AG20443 (cell line): ENCODE data around the gene PXDN.
"Not testable (repeated sequence)": the region's sequence is repeated elsewhere in the genome, so short reads cannot be mapped to it uniquely, and the experiment has no call there.

Source experiments
- DNase-seq: peaks from one replicate; pipeline ENCODE4 v3.0.0; 2012; ENCODE audit warnings: low spot score, mixed read lengths

Gene PXDN

DNA sequence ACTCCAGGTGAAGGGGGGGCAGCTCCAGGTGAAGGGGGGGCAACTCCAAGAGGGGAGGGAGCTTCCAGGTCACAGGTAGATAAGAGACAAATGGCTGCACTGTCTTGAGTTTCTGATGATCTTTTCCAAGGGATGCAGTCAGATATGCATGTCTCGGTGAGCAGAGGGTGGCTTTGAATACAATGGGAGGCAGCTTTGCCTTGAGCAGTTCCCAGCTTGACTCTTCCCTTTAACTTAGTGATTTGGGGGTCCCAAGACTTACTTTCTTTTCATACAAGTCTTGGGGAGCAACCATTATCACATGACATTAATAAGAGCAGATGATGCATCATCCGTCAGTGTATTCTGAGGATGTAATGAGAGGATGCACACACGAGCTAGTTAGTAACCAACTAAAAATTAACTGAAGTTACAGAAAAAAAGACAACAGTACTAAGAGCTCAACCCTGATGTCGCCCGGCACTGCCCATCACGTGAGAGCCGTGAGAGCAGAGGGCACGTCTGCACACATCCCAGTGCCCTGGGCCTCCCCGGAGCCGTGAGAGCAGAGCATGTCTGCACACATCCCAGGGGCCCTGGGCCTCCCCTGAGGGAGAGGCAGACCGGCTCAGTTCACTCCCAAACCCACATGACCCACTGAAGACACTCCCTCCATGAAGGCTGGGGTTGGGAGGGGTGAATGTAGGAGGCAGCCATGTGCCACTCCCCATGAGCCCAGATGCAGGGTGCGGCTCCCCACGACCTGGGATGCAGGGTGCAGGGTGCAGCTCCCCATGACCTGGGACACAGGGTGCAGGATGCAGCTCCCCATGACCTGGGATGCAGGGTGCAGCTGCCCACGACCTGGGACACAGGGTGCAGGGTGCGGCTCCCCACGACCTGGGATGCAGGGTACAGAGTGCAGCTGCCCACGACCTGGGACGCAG, 39.4 kb downstream of the PXDN start:
- no peak for DNase-seq

DNA sequence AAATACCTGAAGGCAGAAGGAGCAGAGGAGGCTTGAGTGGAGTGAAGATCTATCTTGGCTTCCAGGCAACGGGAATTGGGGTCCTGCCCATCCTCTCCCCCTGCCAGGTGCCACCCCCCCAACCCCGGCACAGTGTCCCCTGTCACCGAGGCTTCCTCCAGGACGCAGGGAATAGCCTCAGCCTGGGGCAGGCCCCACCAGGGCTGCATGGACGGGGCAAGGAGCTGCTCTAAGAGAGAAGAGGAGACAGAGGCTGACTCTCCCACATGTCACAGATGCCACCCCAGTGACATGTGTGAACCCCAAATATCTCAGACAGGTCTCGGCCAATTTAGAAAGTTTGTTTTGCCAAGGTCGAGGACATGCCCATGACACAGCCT, 42.1 kb downstream of the PXDN start:
- DNase-seq, result no peak

DNA sequence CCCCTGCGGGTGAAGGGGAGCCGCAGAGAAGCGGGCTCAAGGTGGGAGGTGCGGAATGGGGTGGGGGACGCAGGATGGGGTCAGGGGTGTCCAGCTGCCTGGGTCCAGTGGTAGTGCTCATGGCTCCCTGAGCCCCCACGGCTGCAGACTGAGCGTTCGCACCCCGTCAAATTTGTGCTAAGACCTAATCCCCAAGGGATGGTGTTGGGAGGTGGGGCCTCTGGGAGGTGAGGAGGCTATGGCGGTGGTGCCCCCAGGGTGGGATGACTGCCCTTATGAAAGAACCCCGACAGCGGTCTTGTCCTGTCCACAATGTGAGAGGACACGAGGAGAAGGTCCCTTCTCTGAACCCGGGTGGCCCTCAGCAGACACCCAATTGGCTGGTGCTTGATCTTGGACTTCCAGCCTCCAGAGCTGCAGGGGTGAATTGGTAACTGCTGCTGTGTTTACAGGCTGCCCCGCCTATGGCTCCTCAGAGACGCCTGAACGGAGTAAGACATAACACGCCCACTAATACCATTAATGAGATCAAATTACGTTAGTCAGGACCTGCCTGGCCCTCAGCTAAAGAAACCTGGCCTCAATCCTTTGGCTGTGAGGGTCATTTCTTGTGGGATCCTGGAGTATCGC, 42.6 kb downstream of the PXDN start:
- DNase-seq, result no peak

DNA sequence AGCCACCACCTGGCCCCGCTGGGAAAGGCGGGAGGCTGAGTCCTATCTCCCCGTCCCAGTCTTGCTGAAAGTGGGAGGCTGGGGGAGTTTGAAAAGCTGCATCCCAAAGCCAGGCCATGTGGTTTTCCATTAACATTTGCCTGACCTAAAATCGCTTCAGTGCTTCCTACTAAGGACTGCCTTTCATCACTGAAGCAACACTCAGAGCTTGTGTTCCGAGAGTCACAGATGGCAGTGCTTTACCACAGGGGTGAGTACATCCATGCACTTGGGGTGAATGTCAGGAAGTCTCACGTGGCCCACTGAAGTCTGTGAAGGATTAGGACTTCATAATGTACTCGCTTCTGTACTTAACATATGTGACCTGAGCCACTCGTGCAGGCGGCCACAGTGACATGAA, 43.3 kb downstream of the PXDN start:
- DNase-seq, result no peak

DNA sequence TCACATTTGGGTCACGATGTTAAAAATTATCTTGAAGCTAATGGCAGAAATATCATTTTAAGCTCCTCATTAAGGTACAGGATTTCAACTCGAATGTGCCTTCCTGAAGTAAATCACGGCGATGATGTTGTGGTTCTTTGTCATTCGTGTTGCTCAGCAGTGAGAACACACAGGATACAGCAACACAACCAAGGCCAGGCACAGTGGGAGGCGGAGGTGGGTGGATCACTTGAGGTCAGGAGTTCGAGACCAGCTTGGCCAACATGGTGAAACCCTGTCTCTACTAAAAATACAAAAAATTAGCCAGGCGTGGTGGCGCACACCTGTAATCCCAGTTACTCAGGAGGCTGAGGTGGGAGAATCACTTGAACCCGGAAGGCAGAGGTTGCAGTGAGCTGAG, 43.9 kb downstream of the PXDN start:
- not testable (repeated sequence) for DNase-seq

DNA sequence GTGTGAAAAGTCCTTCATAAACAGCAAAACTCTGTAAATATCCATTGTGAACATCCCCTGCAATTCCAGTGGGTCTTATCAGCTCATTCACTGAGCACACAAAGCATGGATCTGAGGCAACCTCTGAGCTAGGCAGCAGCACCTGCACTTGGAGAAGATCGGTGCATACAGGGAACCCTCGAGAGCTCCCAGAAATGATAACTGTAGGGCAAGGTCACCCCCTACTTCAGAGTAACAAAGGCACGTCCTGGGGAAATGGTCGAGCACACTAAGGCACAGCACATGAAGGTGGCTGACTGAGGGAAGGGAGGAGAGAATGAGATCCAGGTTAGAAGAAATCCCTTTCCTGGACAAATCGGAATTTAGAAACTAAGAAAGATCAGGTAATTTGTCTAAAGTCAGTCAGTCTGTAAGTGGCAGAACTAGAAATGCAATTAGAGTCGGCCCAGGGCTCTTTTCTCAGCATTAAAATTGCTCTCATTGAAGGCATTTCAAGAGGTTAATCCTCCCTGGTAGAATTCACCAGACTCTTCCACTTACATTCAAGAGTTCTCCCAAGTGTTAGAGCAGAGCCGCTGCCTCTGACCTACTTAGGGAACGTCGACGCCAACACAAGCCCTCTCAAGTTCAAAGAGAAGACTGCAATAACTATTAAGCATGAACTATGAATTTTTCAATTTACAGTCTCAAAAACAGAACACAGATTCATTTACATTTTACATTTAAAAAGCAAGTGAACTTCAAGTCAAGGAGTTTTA, 45.9 kb downstream of the PXDN start:
- DNase-seq, result no peak

DNA sequence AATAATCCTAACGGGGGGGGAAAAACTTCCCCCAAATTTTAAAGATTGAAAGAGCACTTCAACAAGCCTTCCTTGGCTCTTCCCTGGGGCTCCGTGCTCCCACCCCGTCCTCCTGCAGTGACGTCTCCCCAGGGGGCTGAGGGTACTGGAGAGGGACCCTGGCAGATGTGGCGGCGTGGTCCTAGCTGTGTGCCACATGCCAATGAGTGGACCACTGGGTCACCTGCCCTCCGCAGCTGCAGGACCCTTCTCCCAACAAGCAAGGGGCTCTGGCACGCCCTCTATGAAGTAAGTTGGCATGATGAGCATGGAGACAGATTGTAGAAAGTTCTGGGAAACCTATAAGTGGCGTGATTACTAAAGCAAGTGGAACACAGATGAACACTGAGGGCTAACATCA, 46.7 kb downstream of the PXDN start:
- DNase-seq, result no peak

DNA sequence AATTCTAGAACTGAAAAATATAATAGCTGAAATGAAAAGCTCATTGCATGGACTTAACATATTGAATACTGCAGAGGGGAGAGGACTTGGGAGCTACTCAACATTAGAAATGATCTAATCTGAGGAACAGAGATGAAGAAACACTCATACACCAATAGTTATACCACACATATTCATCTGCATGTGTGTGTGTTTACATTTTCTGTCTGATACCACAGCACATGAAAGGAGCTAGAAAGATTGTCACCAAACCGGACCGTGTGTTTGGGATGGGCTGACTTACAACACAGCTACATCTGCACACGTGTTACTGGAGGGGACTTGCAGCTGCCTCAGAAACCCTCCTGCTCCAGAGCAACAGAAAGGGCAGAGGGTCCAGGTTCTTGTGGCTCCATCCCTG, 47.8 kb downstream of the PXDN start:
- DNase-seq, result no peak

DNA sequence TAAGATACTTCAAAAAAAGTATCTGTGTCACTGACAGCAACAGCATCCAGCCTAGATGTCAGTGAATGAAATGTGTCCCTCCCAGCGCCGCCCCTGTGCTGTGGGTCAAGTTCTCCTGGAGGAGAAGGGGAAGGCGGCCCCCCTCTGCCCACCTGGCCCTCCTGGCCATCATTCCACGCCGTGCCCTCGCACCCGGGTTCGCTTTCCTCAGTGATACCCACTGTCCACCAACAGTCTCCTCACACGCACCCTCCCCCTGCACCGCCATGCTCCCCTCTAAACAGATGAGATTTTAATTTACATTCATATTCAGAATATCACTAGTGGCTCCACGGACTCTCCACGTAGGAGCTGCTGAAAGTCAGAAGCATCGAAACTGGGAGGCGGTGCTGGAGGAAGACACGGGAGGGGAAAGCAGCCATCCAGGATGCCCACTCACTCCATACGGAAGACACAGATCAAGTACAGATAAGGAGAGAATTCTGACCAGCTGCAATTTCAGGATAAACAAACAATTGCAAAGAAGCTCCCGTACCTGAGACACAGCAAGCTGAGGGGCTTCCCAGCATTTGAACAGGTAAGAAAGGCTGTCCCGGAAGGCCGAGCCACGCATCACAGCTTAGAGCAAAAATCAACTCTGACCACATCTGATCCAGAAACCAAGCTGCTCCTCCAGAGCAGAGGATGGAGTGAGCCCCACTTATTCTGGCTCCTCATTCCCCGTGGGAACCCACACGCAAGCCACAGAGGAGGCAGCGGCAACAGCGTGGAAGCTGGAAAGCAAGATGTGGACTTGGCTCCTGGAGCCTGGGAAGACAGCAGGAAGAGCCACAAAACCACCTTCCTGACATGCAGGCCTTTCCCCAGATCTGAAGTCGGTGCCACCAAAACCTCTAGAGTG, 49.7 kb downstream of the PXDN start:
- DNase-seq, result no peak

DNA sequence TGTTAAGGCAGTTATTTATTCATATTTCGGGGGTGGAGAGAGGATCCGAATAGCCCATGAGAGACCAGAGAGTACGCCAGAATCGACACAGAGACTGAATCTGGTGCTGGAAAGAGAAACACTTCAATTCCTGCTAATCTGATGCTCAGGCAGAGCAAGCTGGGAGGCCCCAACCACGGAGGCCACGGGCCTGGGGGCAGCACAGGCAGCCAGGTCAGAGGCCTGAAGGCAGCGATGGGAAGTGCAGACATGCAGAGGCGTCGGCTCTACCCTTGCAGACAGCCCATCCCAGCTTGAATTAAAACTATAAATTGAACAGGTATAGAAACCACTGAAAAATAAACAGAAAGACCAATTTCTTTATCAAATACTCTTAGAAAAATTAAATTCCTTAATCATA, 50.6 kb downstream of the PXDN start:
- DNase-seq, result no peak

DNA sequence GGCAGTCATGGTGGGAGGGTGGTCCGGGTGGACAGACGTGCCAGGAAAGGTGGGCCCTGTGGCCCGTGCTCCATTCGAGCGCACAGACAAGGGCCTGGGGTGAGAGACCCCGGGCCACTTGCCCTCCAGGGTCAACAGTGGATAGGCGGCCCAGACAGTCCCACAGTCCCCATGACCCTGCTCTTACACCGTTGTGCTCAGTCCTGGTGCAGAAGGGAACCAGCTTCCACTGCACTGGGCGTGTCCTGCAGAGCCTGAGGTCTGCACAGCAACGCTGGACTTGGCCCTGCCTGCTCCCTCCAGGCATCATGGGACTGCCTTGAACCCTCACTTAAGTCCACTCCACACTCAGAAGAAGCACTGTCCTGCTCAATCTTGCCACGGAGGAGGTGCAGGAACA, 52.0 kb downstream of the PXDN start:
- DNase-seq, result no peak

DNA sequence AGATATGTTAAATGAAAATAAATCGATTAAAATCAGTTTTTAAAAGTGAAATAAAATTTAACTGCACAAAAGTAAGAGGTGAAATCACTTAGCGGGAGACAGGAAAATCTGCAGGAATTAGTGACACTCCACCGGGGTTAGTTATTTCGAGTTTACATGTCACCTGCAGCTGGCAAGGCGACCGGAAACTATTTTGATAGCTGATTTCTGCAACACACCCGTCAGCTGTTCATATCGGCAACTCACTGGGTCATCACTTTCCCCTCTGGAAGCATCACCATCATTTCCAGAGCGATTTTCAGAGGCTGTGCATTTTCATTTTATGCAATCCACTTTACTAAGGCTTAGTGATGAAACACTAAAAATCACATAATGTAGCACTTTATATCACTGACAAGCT, 52.9 kb downstream of the PXDN start:
- DNase-seq, result no peak

DNA sequence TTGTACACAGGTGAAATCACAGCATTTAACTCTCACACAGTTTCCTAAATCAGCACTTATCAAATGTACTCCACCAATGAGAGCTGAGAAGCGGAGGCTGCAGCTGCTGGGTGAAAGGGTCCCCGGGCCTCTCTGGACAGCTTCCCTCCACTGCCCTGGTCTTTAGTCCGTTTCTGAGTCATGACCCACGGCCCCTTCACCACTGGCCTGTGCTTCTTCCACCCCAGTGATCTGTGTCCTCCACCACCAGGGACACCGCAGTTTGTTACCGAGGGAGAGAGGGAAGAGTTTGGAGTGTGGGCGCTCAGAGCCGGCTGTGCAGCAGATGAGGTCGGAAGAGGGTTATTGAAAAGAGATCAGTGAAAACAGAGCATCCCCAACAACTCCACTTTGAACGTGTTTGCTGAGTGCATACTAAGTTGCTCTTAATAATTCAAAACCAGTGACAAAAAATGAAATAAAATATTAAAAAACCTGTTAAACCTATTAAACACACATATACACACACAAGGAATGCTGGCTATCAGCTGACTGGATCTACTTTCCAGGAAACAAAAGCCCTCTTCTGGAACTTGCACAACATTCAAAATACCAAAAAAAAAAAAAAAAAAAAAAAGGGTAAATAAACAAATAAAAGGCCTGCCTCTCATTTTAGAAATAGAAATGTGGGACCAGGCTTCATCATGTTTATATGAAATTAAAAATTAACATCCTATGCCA, 54.1 kb downstream of the PXDN start:
- DNase-seq, result no peak

DNA sequence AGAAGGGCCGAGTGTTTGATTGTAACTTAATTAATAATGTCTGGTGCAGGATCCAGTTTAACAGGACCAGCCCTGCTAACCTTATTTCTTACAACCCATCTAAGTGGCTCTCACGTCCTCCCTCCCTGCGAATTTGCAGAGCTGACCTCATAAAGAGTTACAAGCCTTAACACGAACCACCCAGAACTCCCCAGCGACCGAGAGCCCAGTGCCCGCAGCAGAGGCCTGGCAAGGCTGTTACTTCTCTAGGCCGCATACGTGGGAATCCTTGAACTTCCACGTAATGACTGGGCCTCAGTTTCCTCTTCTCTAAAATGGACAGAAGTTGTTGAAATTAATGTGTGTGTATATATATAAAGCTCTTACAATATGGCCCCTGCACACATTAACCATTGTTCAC, 55.5 kb downstream of the PXDN start:
- DNase-seq, result no peak

DNA sequence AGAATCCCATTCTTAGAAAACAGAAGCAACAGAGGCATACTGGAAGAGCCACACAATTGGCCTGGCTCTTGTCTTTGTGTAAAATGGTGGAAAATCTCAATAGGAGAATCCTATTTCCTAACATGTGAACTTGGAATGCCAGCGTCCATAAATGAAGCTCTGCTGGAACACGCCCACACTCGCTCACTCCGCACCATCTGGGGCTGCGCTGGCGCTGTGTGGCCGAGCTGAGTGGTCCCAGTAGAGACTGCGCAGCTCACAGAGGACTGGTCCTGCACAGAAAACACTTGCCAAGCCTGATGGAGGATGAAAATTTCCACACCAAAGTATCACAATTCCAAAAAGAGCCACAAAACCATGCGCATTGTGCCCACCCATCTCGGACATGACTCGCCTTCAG, 56.2 kb downstream of the PXDN start:
- no peak for DNase-seq

DNA sequence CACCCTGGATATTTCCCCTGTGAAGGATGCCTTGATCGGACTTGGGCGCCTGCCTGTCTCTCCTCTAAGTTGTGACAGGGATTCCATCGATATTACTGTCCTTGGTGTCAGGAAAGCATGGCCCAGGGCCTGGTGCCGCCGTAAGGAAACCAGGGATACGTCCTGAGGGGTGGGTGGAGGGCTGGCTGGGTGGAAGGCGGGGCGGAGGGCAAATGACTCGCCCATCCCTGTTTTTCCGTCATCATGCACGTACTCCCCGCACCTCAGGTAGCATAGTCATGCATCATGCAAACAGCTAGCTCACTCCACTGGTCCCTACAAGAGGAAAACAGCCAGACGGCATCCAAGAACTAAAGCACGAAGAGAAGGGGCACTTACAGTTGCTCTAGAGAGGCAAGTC, 57.1 kb downstream of the PXDN start:
- no peak for DNase-seq

DNA sequence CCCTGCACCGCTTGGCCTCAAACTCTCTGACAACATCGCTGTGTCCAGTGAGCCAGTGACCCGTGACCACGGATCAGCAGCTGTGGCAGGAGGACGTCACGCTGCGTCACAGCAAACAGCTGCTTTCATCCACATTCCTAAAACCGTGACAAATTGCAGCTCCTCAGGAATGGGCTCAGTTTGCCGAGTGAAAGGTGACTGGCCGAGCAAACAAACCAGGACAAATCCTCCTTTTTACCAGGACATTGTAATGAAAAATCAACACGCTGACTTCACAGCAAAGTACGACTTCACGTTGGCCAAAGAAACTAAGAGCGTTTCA, 57.6 kb downstream of the PXDN start:
- no peak for DNase-seq

DNA sequence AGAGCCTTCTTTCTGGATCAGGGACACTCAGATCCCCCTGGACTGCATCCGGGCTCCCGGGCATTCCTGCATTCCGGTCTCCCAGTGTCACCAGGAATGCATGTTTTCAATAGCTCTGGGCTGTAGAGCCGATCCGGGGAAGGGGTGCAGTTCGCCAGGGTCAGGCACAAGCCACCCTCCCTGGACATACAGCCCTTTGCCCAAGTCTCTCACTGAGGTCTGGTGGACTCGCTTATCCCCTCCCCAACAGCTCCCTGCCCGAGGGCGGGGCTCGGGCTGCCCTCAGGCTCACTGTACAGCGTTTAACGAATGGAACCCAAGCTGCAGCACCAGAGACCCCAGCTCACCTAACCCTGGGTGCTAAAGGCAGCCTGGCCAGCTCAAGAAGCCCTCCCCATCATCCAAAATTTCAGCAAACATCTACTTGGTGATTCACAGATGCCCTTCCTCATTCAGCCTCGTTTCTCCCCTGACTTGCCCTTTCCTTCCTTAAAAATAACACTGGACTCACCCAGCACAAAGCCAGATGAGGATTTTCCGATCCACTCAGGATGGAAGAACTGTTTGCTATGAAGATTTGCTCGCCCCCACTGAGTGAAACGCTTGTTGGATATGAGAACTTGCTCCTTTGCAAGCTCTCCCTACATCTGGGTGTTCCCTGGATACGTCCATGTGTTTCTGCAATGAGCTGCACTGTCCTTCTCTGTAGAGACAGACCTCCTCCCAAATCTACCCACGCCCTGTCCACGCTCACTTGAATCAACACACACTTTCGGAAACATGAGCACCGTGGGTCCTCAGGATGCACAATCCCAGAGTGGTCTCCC, 58.1 kb downstream of the PXDN start:
- peak; percentile 51 for DNase-seq

DNA sequence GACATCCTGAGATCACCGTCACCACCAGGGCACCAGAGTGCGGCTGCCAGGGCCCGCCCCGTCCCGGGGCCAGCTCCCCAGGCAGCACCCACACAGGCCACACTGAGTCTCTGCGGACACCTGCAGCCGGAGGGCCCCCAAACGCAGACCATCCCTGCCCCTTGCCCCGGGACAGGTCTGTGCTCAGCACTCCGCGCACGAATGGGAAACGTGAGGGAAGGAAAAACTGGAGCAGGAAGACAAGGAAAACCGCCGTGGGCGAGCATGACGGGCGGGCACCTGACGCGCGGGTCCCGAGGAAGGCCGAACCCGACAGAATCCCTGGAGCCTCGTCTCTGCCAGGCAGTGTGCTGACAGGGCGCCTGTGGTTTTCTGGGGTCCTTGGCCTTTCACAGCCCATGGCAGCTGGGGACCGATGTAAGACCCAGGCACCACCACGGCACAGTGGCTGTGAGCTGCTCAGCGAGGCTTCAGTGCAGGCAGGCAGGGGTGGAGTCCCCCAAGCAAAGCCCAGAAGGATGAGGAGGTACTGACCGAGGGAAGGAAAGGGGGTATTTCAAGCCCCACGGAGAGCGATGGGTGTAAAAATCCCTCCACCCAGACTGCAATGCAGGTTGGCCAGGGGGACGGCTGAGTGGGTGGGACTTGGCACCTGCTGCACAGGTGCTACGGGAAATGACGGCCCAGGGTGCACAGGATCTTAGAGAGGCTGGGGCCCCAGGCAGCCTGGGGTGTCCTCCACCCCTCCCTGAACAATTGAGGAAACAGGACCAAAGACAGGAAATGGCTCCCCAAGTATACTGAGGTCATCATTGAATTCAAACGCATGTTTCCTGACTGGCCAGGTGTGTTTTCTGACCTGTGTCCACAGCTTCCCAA, 59.0 kb downstream of the PXDN start:
- DNase-seq, result no peak

DNA sequence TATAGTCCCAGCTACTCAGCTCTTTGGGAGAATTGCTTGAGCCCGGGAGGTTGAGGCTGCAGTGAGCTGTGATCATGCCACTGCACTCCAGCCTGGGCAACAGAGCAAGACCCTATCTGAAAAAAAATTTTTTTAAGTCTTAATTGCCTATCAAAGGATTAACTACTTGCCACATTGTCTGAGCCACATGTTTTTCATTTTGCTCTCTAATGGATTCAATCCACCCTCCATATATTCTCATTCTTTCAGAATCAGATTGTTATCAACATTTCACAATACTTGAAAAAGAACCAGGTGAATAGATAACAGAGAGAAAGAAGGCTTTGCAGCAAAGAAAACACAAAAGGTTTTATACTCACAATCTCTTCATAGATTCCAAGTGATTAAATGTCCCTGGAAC, 61.0 kb downstream of the PXDN start:
- DNase-seq, result no peak
